Stimulated activated naive CD8-positive, alpha-beta T cell treated with anti-CD3 and anti-CD28 coated beads, Interleukin-15, amount 100 ng/mL, for 72 hours (primary cell): ENCODE results near the gene PLOD2.

Experiments used
- ATAC-seq: fragments of 150-1000 bp; cut with Tn5 transposase; 2 replicates; pipeline ENCODE4 v1.10.0; 2021; ENCODE audit warnings: mild to moderate bottlenecking, moderate library complexity
- DNase-seq, 2 donors: peaks; one replicate each; pipeline ENCODE4 v3.0.0; 2021 to 2022
- H3K27ac Mint-ChIP-seq, 2 donors: one replicate each; pipeline ENCODE4 v1.8.0; 2022; ENCODE audit warnings: mild to moderate bottlenecking in 2 of 2, mixed read lengths in 2 of 2, moderate library complexity in 2 of 2
- H3K27me3 Mint-ChIP-seq: one replicate; pipeline ENCODE4 v1.8.0; 2022; ENCODE audit warnings: mixed read lengths
- H3K4me1 Mint-ChIP-seq: one replicate; pipeline ENCODE4 v1.8.0; 2022; ENCODE audit warnings: mild to moderate bottlenecking, mixed read lengths
- H3K4me3 Mint-ChIP-seq, 2 donors: one replicate each; pipeline ENCODE4 v1.8.0; 2022; ENCODE audit warnings: mild to moderate bottlenecking in 2 of 2, mixed read lengths in 2 of 2, moderate library complexity in 1 of 2
- H3K9me3 Mint-ChIP-seq, 2 donors: one replicate each; pipeline ENCODE4 v1.8.0; 2022; ENCODE audit warnings: mixed read lengths in 2 of 2

PLOD2 gene

GRCh38 chr3:146159616-146160320, 1.2 kb downstream of the PLOD2 start:
- Mint-ChIP-seq H3K27ac (peak overlapping the region in 1 of 2 donors; percentile 50), H3K9me3 (no peaks in the 10 kb centered on the region), H3K4me1 (peaks cover 11% of the 10 kb centered on the region), H3K4me3 (peak overlapping the region; percentile 64 to 65), H3K27me3 (peaks cover 72% of the 10 kb centered on the region)
- ATAC-seq (no peak), DNase-seq (no peak)

- no peak for ATAC-seq
- H3K4me3 Mint-ChIP-seq: no peak overlapping the region
- H3K27ac Mint-ChIP-seq: no peak overlapping the region
- no peak for DNase-seq
- H3K27me3 Mint-ChIP-seq: peaks cover 67% of the 10 kb centered on the region
- H3K9me3 Mint-ChIP-seq: no peaks in the 10 kb centered on the region
- H3K4me1 Mint-ChIP-seq: peaks cover 11% of the 10 kb centered on the region
Measured at GRCh38 chr3:146159037-146159436, 1.9 kb downstream of the PLOD2 start.

DNA sequence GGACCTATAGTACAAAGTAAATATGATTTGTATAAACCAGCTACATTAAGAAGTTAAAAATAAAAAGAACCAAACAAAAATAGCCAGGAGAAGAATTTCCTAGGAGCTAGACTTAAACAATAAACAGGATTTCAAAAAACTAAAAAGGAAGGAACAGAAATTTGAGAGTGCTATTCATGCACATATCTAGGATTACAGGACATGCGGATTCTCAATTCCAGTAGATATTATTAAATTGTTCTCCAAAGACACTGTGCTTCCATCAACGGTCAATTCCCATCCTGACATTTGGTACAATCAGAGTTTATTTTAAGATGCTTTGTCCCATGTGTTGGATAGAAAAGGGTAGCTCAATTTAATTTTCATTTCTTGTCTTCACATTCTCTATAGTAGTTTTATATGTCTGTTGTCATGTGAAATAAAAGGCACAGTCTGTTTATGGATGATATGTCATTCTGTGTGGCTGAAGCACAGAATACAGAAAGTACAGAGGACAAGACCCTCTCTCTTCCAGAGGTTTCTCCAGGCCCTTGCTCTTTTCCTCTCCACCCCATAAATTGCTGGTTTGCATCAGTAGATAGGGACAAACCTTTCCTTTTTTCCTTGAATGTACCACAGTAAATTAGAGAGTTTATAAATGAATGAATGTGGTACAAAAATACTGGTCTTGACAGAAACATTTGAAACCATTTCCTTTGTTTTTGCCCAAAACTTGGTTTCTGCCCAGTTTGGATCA, 3.5 kb downstream of the PLOD2 start:
- Mint-ChIP-seq H3K27me3 (peaks cover 52% of the 10 kb centered on the region), H3K4me1 (peaks cover 11% of the 10 kb centered on the region), H3K27ac (no peak overlapping the region), H3K9me3 (no peaks in the 10 kb centered on the region), H3K4me3 (no peak overlapping the region)
- ATAC-seq: no peak
- no peak for DNase-seq

GRCh38 chr3:146156666-146157314, 4.2 kb downstream of the PLOD2 start:
- no peaks in the 10 kb centered on the region for H3K9me3 Mint-ChIP-seq
- no peak for DNase-seq
- H3K4me3 Mint-ChIP-seq: no peak overlapping the region
- H3K27me3 Mint-ChIP-seq: peaks cover 45% of the 10 kb centered on the region
- peaks cover 11% of the 10 kb centered on the region for H3K4me1 Mint-ChIP-seq
- no peak for ATAC-seq
- no peak overlapping the region for H3K27ac Mint-ChIP-seq

DNA sequence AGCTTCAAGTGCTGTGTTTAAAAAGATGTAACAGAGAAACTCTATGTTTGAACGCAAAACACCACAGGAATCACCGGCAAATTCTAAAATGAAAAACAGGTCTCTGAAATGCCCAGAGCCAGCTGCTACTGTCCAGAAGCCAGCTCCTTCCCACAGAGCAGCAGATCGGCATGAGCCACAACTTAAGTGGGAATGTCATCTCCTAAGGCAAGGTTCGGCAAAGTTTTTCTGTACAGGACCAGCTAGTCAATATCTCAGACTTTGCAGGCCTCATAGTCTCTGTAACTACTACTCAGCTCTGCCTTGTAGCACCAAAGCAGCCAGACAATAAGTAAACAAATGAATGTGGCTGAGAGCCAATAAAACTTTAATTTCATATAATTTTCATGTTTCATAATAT, 4.9 kb downstream of the PLOD2 start:
- peaks cover 11% of the 10 kb centered on the region for H3K4me1 Mint-ChIP-seq
- no peaks in the 10 kb centered on the region for H3K9me3 Mint-ChIP-seq
- peaks cover 38% of the 10 kb centered on the region for H3K27me3 Mint-ChIP-seq
- no peak for ATAC-seq
- no peak for DNase-seq
- H3K27ac Mint-ChIP-seq: no peak overlapping the region
- no peak overlapping the region for H3K4me3 Mint-ChIP-seq

- no peak overlapping the region for H3K4me3 Mint-ChIP-seq
- no peaks in the 10 kb centered on the region for H3K9me3 Mint-ChIP-seq
- ATAC-seq: no peak
- H3K27ac Mint-ChIP-seq: no peak overlapping the region
- H3K4me1 Mint-ChIP-seq: peaks cover 4% of the 10 kb centered on the region
- H3K27me3 Mint-ChIP-seq: peaks cover 31% of the 10 kb centered on the region
- DNase-seq: no peak
Measured at GRCh38 chr3:146154995-146155394, 6.0 kb downstream of the PLOD2 start.

- Mint-ChIP-seq H3K4me1 (no peaks in the 10 kb centered on the region), H3K27me3 (peaks cover 24% of the 10 kb centered on the region), H3K9me3 (no peaks in the 10 kb centered on the region), H3K27ac (peak overlapping the region in 1 of 2 donors; percentile 54), H3K4me3 (no peak overlapping the region)
- ATAC-seq: no peak
- no peak for DNase-seq
Measured at GRCh38 chr3:146154316-146154715, 6.7 kb downstream of the PLOD2 start.

- Mint-ChIP-seq H3K9me3 (no peaks in the 10 kb centered on the region), H3K27ac (no peak overlapping the region), H3K4me3 (no peak overlapping the region), H3K27me3 (peaks cover 15% of the 10 kb centered on the region), H3K4me1 (no peaks in the 10 kb centered on the region)
- ATAC-seq (no peak), DNase-seq (no peak)
Measured at GRCh38 chr3:146153429-146153828, 7.6 kb downstream of the PLOD2 start.

GRCh38 chr3:146152834-146153233, 8.2 kb downstream of the PLOD2 start:
- Mint-ChIP-seq H3K4me3 (no peak overlapping the region), H3K27ac (no peak overlapping the region), H3K27me3 (peaks cover 14% of the 10 kb centered on the region), H3K4me1 (no peaks in the 10 kb centered on the region), H3K9me3 (no peaks in the 10 kb centered on the region)
- ATAC-seq (no peak), DNase-seq (no peak)

GRCh38 chr3:146148468-146148931, 12.5 kb downstream of the PLOD2 start:
- Mint-ChIP-seq H3K27me3 (no peaks in the 10 kb centered on the region), H3K4me3 (no peak overlapping the region), H3K9me3 (no peaks in the 10 kb centered on the region), H3K4me1 (no peaks in the 10 kb centered on the region), H3K27ac (no peak overlapping the region)
- no peak for DNase-seq
- ATAC-seq: no peak

DNA sequence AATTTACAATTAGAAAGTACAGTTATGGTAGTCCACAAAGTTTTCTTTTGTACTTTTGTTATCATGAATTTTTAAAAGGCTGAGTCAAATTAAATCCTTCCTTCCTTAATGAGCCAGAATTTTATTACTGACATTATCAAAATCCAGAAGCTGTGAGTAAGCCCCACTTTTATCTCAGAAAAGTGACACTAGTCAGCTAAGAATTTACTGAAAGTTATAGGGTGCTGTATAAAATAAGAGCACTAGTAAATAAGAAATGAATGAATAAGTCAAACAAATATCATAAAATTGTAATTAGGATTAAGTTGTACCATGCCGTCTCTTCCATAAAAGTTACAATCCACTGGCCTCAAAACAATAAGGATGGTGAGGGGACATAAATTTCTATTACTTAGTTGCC, 15.3 kb downstream of the PLOD2 start:
- Mint-ChIP-seq H3K27ac (no peak overlapping the region), H3K4me1 (no peaks in the 10 kb centered on the region), H3K27me3 (no peaks in the 10 kb centered on the region), H3K4me3 (no peak overlapping the region), H3K9me3 (no peaks in the 10 kb centered on the region)
- ATAC-seq: no peak
- DNase-seq: no peak

- no peak overlapping the region for H3K27ac Mint-ChIP-seq
- H3K9me3 Mint-ChIP-seq: no peaks in the 10 kb centered on the region
- ATAC-seq (no peak), DNase-seq (no peak)
- H3K27me3 Mint-ChIP-seq: no peaks in the 10 kb centered on the region
- no peak overlapping the region for H3K4me3 Mint-ChIP-seq
- no peaks in the 10 kb centered on the region for H3K4me1 Mint-ChIP-seq
Measured at GRCh38 chr3:146142757-146143156, 18.2 kb downstream of the PLOD2 start.

- Mint-ChIP-seq H3K27me3 (no peaks in the 10 kb centered on the region), H3K27ac (no peak overlapping the region)
Measured at GRCh38 chr3:146139586-146140110, 21.3 kb downstream of the PLOD2 start.

GRCh38 chr3:146138902-146139301, 22.1 kb downstream of the PLOD2 start:
- no peak for ATAC-seq
- Mint-ChIP-seq H3K9me3 (no peaks in the 10 kb centered on the region), H3K4me3 (no peak overlapping the region), H3K4me1 (no peaks in the 10 kb centered on the region), H3K27me3 (no peaks in the 10 kb centered on the region), H3K27ac (no peak overlapping the region)
- no peak for DNase-seq

More at GRCh38 chr3:146139586-146140110, 21.3 kb downstream of the PLOD2 start:
- H3K4me3 Mint-ChIP-seq: no peak overlapping the region
- no peaks in the 10 kb centered on the region for H3K9me3 Mint-ChIP-seq
- DNase-seq: no peak
- no peaks in the 10 kb centered on the region for H3K4me1 Mint-ChIP-seq
- ATAC-seq: no peak

DNA sequence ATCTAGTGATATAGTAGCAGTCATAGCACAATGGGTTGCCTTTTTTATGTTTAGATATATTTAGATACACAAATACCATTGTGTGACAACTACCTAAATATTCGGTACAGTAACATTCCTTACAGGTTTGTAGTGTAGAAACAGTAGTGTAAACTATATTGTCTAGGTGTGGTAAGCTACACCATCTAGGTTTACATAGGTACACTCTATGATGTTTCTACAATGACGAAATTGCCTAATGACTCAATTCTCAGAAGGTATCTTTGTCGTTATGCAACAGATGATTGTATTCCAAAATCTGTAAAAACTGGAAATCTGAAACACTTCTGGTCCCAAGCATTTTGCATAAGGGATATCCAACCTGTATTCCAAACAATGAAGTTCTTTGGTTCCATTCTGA, 24.3 kb downstream of the PLOD2 start:
- Mint-ChIP-seq H3K27ac (no peak overlapping the region), H3K9me3 (no peaks in the 10 kb centered on the region), H3K4me3 (no peak overlapping the region), H3K27me3 (no peaks in the 10 kb centered on the region), H3K4me1 (no peaks in the 10 kb centered on the region)
- ATAC-seq: no peak
- DNase-seq: no peak
